ENCODE measurements around the gene COL9A3. TPM values are rescaled to one million over a fixed set of nuclear protein-coding genes. Genes with fewer than 3 reads are reported as not detected.

Gene COL9A3
- total RNA-seq, 1 donor from 2014 or later: 576 TPM

DNA sequence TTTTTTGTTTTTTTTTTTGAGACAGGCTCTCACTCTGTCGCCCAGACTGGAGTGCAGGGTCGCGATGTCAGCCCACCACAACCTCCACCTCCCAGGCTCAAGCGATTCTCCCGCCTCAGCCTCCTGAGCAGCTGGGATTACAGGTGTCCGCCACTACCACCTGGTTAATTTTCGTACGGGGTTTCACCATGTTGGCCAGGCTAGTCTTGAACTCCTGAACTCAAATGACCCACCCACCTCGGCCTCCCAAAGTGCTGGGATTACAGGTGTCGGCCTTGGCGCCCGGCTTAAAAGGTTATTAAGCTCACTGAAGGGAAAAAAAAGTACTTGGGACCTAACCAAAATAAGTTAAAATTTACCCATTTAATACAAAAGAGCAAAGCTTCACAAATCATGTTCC is 42.9 kb downstream of the COL9A3 start:
- DNase-seq (ENCODE audit: low spot score in 2 of 2, unreplicated experiment in 2 of 2): no peak
- H3K36me3 Mint-ChIP-seq: peaks cover 16% of the 10 kb centered on the region
- H3K27me3 Mint-ChIP-seq (ENCODE audit: low read depth): peaks cover 11% of the 10 kb centered on the region
- H3K9me3 Mint-ChIP-seq: no peaks in the 10 kb centered on the region
- no peak overlapping the region for H3K27ac Mint-ChIP-seq
- peaks cover 25% of the 10 kb centered on the region for H3K4me1 Mint-ChIP-seq
- TF ChIP-seq, protein P1, sequence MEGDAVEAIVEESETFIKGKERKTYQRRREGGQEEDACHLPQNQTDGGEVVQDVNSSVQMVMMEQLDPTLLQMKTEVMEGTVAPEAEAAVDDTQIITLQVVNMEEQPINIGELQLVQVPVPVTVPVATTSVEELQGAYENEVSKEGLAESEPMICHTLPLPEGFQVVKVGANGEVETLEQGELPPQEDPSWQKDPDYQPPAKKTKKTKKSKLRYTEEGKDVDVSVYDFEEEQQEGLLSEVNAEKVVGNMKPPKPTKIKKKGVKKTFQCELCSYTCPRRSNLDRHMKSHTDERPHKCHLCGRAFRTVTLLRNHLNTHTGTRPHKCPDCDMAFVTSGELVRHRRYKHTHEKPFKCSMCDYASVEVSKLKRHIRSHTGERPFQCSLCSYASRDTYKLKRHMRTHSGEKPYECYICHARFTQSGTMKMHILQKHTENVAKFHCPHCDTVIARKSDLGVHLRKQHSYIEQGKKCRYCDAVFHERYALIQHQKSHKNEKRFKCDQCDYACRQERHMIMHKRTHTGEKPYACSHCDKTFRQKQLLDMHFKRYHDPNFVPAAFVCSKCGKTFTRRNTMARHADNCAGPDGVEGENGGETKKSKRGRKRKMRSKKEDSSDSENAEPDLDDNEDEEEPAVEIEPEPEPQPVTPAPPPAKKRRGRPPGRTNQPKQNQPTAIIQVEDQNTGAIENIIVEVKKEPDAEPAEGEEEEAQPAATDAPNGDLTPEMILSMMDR (IDR thresholded peaks at IDR 0.05; ENCODE audit: unreplicated experiment): no peak
- peak overlapping the region; percentile 67 for H3K4me3 Mint-ChIP-seq

DNA sequence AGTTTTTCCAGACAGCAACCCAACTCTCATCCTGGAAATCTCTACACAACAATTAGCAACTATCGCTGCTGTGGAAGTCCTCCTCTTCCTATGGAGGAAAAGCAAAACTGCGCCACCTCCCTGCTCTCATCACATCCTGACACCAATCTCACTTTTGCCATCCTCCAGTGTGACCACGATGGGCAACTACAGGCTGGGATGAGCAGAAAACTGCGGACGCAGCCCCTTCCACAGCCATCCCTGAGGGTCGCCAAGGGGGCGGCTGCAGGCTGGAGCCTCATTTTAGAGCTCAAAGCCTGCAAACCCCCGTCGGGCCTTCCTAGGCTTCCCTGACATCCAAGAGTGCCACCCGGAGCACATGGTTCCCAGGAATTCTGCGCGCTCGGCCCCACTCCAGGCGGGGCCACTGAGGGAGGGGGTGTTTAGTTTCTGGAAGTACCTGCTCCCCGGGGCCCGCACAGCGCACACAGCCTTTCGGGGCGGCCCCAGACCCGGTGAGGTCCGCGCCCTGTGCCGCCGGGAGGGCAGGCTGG is 43.6 kb downstream of the COL9A3 start:
- peak overlapping the region; percentile 67 for H3K4me3 Mint-ChIP-seq
- peaks cover 11% of the 10 kb centered on the region for H3K27me3 Mint-ChIP-seq (ENCODE audit: low read depth)
- H3K9me3 Mint-ChIP-seq: peaks cover 5% of the 10 kb centered on the region
- peak overlapping the region; percentile 7 for H3K27ac Mint-ChIP-seq
- peaks cover 14% of the 10 kb centered on the region for H3K36me3 Mint-ChIP-seq
- DNase-seq (ENCODE audit: low spot score in 2 of 2, unreplicated experiment in 2 of 2): no peak
- TF ChIP-seq, protein P1 (IDR thresholded peaks at IDR 0.05; ENCODE audit: unreplicated experiment): no peak
- peaks cover 25% of the 10 kb centered on the region for H3K4me1 Mint-ChIP-seq

DNA sequence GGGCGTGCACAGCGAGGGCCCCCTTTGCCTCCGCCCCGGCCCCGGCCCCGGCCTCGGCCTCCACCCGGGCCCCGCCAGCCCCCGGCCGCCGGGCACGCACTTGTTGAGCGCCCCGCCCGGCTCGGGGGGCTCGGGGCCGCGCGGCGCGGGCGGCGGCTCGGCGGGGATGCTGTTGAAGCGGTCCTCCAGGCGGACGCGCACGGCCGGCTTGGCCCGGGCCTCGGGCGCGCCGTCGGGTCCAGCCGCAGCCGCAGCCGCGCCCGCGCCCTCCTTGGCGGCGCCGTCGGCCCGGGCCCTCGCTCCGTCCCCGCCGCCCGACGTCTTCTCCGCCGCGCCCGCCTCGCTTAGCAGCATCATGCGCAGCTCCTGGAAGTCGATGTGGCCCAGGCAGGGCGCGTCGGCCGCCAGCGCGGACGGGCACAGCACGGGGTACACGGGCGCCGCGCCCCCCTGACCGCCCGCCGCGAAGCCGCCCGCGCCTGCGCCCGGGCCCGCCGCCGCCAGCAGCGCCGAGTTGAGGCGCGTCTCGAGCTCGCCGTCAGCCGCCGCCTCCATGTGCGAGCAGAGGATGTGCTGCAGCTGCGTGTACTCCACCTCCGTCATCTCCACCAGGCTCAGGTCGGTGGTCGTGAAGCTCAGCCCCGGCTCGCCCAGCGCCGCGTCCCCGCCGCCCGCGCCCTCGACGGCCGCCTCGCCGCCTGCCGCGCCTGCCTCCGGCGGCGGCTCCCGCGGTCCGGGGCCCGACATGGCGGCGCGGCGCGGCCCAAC is 44.3 kb downstream of the COL9A3 start:
- Mint-ChIP-seq H3K9me3 (peaks cover 5% of the 10 kb centered on the region), H3K4me1 (peaks cover 25% of the 10 kb centered on the region), H3K36me3 (peaks cover 14% of the 10 kb centered on the region), H3K4me3 (peak overlapping the region; percentile 42), H3K27ac (no peak overlapping the region), H3K27me3 (ENCODE audit: low read depth) (peaks cover 11% of the 10 kb centered on the region)
- TF ChIP-seq, protein P1 (IDR thresholded peaks at IDR 0.05; ENCODE audit: unreplicated experiment): no peak
- peak in 1 of 2 experiments; percentile 52 for DNase-seq (ENCODE audit: low spot score in 2 of 2, unreplicated experiment in 2 of 2)

DNA sequence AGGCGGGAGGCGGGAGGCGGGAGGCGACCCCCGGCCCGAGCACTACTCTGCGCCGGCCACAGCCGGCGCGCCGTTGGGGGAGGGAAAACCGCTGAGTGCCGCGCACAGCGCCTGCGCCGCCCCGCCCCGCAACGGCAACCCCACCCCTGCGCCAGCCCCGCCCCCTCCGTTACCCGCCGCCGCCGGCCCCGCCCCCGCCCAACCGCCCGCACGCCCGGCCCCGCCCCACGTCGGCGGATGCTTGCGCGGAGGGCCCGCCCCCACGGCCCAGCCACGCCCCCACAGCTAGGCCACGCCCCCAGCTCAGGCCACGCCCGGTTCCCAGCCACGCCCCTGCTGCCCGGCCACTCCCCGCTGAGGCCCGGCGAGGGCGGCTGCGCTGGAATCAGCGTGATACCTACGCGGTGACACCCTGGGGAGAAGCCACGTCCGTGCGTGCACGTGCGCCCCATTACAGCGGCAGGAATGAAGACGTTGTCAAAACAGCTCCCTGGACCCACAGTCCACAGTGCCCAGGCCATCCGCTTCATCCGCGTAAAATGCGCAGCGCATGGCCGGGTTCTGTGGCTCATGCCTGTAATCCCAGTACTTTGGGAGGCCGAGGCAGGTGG is 45.0 kb downstream of the COL9A3 start, which contains the start of gene TCFL5:
TSS of gene TCFL5 (minus strand) at position 97 of the 611 bp plus-strand sequence. CDS start 152 bp downstream, outside the sequence.
- Mint-ChIP-seq H3K27ac (peak within 1 kb of the TSS; percentile 80), H3K9me3 (peaks cover 5% of the 10 kb centered on the region), H3K27me3 (ENCODE audit: low read depth) (peaks cover 11% of the 10 kb centered on the region)

DNA sequence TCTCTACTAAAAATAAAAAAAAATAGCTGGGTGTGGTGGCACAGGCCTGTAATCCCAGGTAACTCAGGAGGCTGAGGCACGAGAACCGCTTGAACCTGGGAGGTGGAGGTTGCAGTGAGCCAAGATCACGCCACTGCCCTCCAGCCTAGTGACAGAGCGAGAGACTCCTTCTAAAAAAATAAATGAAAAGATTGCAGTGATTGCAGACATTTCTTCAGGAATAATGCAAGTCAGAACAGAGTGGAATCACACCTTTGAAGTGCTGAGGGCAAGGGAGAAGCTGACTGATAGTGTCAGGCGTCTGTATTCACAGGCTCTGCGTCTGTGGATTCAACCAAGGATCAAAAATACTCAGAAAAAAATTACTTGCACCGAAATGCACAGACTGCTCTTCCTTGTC is 47.4 kb downstream of the COL9A3 start:
- H3K27ac Mint-ChIP-seq: no peak overlapping the region

More for the DNA sequence above, 45.0 kb downstream of the COL9A3 start, which contains the start of gene TCFL5:
- Mint-ChIP-seq H3K4me1 (peaks cover 25% of the 10 kb centered on the region), H3K36me3 (peaks cover 12% of the 10 kb centered on the region), H3K4me3 (peak within 1 kb of the TSS; percentile 67)
- peak; percentile 93 to 98 for DNase-seq (ENCODE audit: low spot score in 2 of 2, unreplicated experiment in 2 of 2)
- TF ChIP-seq, protein P1 (IDR thresholded peaks at IDR 0.05; ENCODE audit: unreplicated experiment): no peak

More for the DNA sequence above, 47.4 kb downstream of the COL9A3 start:
- Mint-ChIP-seq H3K4me1 (peaks cover 22% of the 10 kb centered on the region), H3K4me3 (no peak overlapping the region), H3K9me3 (peaks cover 5% of the 10 kb centered on the region), H3K36me3 (peaks cover 2% of the 10 kb centered on the region), H3K27me3 (ENCODE audit: low read depth) (peaks cover 14% of the 10 kb centered on the region)
- TF ChIP-seq, protein P1 (IDR thresholded peaks at IDR 0.05; ENCODE audit: unreplicated experiment): no peak
- DNase-seq (ENCODE audit: low spot score in 2 of 2, unreplicated experiment in 2 of 2): no peak

Data from mesothelial cell of epicardium (in vitro differentiated cells).